Endothelial cell of umbilical vein (primary cell): ENCODE results near the gene HECTD2.

Experiments
- CTCF ChIP-seq, 2 donors: IDR thresholded peaks; 1 replicate in 1 of 2; 2 replicates in 1 of 2; pipeline ENCODE4 v1.5.1; 2011; ENCODE audit warnings: low read length in 2 of 2, mild to moderate bottlenecking in 2 of 2, moderate library complexity in 2 of 2, control low read depth in 1 of 2, inconsistent platforms in 1 of 2, low read depth in 1 of 2; ENCODE audit not compliant: insufficient read depth in 1 of 2; ENCODE audit errors: extremely low read depth in 1 of 2
- EZH2 ChIP-seq: IDR thresholded peaks from 2 replicates; pipeline ENCODE4 v1.6.1; 2012; ENCODE audit warnings: borderline replicate concordance, low read depth, mild to moderate bottlenecking, moderate library complexity, low read length, inconsistent platforms; ENCODE audit not compliant: severe bottlenecking
- GATA2 ChIP-seq: IDR thresholded peaks from 2 replicates; pipeline ENCODE4 v1.7.0; 2011; ENCODE audit warnings: low read depth, mild to moderate bottlenecking, moderate library complexity, mixed read lengths, low read length; ENCODE audit not compliant: insufficient read length, insufficient read depth
- POLR2A ChIP-seq: IDR thresholded peaks from 2 replicates; pipeline ENCODE4 v1.6.1; 2012; ENCODE audit warnings: low read depth, mild to moderate bottlenecking, control low read depth, low read length

- TF ChIP-seq CTCF (IDR thresholded peaks at IDR 0.05; ENCODE audit: extremely low read depth in 1 of 2, insufficient read depth in 1 of 2, low read depth in 1 of 2, low read length in 2 of 2) (no peak), GATA2 (no peak), POLR2A (no peak), EZH2 (no peak)
These were observed 130.6 kb downstream of the HECTD2 start for GRCh38 chr10:91540733-91541132.
